CD8-positive, alpha-beta memory T cell (primary cell): ENCODE data around the gene DPH7. TPM values are rescaled to one million over a fixed set of nuclear protein-coding genes. Genes with fewer than 3 reads are reported as not detected.

Experiments
- CTCF ChIA-PET: fragments of 350-600 bp; sonication (Branson Sonifier 250); formaldehyde crosslinking; loops from one replicate; lab custom pipeline; 2021; ENCODE audit warnings: antibody characterized with exemption; lab: Charles Lee
- POLR2A ChIA-PET: fragments of 350-600 bp; sonication (Branson Sonifier 250); formaldehyde crosslinking; loops from one replicate; lab custom pipeline; 2021; ENCODE audit warnings: antibody characterized with exemption; lab: Charles Lee
- DNase-seq, 5 donors: peaks; one replicate each; pipeline versions ENCODE4 v3.0.0 to v3.0.0-alpha.2; 2020 to 2022; ENCODE audit warnings: mixed read lengths in 1 of 5
- H3K27ac ChIP-seq: one replicate; pipeline ENCODE4 v1.7.0; 2013; ENCODE audit warnings: low read depth, mild to moderate bottlenecking, low read length, moderate library complexity
- H3K27me3 ChIP-seq: 2 replicates; pipeline ENCODE4 v1.7.0; 2013; ENCODE audit warnings: low read length, mild to moderate bottlenecking; ENCODE audit not compliant: insufficient read depth, poor library complexity, severe bottlenecking
- H3K36me3 ChIP-seq: 2 replicates; pipeline ENCODE4 v1.7.0; 2013; ENCODE audit warnings: mild to moderate bottlenecking, low read length, moderate library complexity; ENCODE audit not compliant: insufficient read depth
- H3K4me1 ChIP-seq: 2 replicates; pipeline ENCODE4 v1.7.0; 2013; ENCODE audit warnings: mild to moderate bottlenecking, low read length, moderate library complexity; ENCODE audit not compliant: insufficient read depth
- H3K4me3 ChIP-seq: 2 replicates; pipeline ENCODE4 v1.7.0; 2013; ENCODE audit warnings: mild to moderate bottlenecking, low read length
- H3K9me3 ChIP-seq: 2 replicates; pipeline ENCODE4 v1.7.0; 2013; ENCODE audit warnings: mild to moderate bottlenecking, low read length
- H3K27ac Mint-ChIP-seq, 8 donors: one replicate each; pipeline ENCODE4 v1.8.0; 2020 to 2021; ENCODE audit warnings: mixed read lengths in 8 of 8, mild to moderate bottlenecking in 6 of 8, inconsistent platforms in 3 of 8, moderate library complexity in 3 of 8
- H3K27me3 Mint-ChIP-seq, 2 donors: one replicate each; pipeline ENCODE4 v1.8.0; 2020 to 2021; ENCODE audit warnings: mixed read lengths in 2 of 2, mild to moderate bottlenecking in 1 of 2, moderate library complexity in 1 of 2
- H3K36me3 Mint-ChIP-seq, 3 donors: one replicate each; pipeline ENCODE4 v1.8.0; 2020 to 2021; ENCODE audit warnings: mixed read lengths in 3 of 3, inconsistent platforms in 1 of 3, mild to moderate bottlenecking in 1 of 3
- H3K4me1 Mint-ChIP-seq, 3 donors: one replicate each; pipeline ENCODE4 v1.8.0; 2020 to 2021; ENCODE audit warnings: mixed read lengths in 3 of 3, inconsistent platforms in 1 of 3, mild to moderate bottlenecking in 1 of 3
- H3K4me3 Mint-ChIP-seq, 7 donors: one replicate each; pipeline ENCODE4 v1.8.0; 2020 to 2021; ENCODE audit warnings: mixed read lengths in 7 of 7, mild to moderate bottlenecking in 6 of 7, moderate library complexity in 4 of 7, inconsistent platforms in 2 of 7
- H3K9me3 Mint-ChIP-seq, 5 donors: one replicate each; pipeline ENCODE4 v1.8.0; 2020 to 2022; ENCODE audit warnings: mixed read lengths in 5 of 5, mild to moderate bottlenecking in 3 of 5, moderate library complexity in 2 of 5, inconsistent platforms in 1 of 5
- polyA plus RNA-seq: library from polyadenylated mRNA; unstranded; fragments of 300-500 nt; fragmentation: Illumina TruSeq; gene quantifications from one replicate; pipeline ENCODE4 v1.2.3, GENCODE V29; 2021
- total RNA-seq, 2 experiments: library from RNA; stranded (reverse); gene quantifications; one replicate each; pipeline ENCODE4 v1.2.3, GENCODE V29; 2021

Gene DPH7
- total and polyA plus RNA-seq, 3 experiments from 2014 or later, result 31.3 to 38.2 (median 37.3) TPM

- Mint-ChIP-seq H3K36me3 (peaks cover 0 to 25% (median 2%) of the 10 kb centered on the region in 3 donors), H3K27me3 (no peaks in the 10 kb centered on the region), H3K27ac (peak overlapping the region; percentile 19 to 96 (median 92)), H3K9me3 (no peaks in the 10 kb centered on the region), H3K4me1 (peaks cover 40 to 48% (median 45%) of the 10 kb centered on the region in 3 donors), H3K4me3 (peak overlapping the region; percentile 77 to 94 (median 87))
- ChIA-PET CTCF (interaction anchor here (0.8 to 2.1 kb wide), 5 partner anchors 9 to 40 kb away, joined by 4 to 8 read pairs (median 6); partner anchors contain the start of genes DPH7 and ZMYND19), POLR2A (interaction anchor here (0.9 to 2.1 kb wide), 8 partner anchors 9 to 67 kb away, joined by 3 to 20 read pairs (median 6); partner anchors contain the start of genes ARRDC1, MRPL41 and ZMYND19)
- peak in 3 of 5 donors; percentile 18 to 37 (median 23) for DNase-seq
- no peaks in the 10 kb centered on the region for H3K9me3 ChIP-seq
- peak overlapping the region; percentile 69 for H3K27ac ChIP-seq
- H3K27me3 ChIP-seq, result no peaks in the 10 kb centered on the region
- H3K36me3 ChIP-seq, result no peaks in the 10 kb centered on the region
- H3K4me3 ChIP-seq, result peak overlapping the region; percentile 90
- peaks cover 32% of the 10 kb centered on the region for H3K4me1 ChIP-seq
These were observed 40.7 kb upstream of the DPH7 start for GRCh38 chr9:137619240-137620047.

GRCh38 chr9:137618105-137619067, 39.7 kb upstream of the DPH7 start, which contains the start of gene EHMT1:
Gene EHMT1, plus strand, starts transcription at chr9:137619005. Its CDS starts 24 bp downstream, at chr9:137619029.
- H3K27ac ChIP-seq, result peak within 1 kb of the TSS; percentile 93
- H3K9me3 ChIP-seq, result no peaks in the 10 kb centered on the region
- peaks cover 32% of the 10 kb centered on the region for H3K4me1 ChIP-seq
- Mint-ChIP-seq H3K27ac (peak within 1 kb of the TSS; percentile 89 to 99 (median 95)), H3K4me3 (peak within 1 kb of the TSS; percentile 83 to 94 (median 90)), H3K36me3 (peaks cover 0 to 30% (median 0%) of the 10 kb centered on the region in 3 donors), H3K4me1 (peaks cover 36 to 44% (median 41%) of the 10 kb centered on the region in 3 donors), H3K9me3 (no peaks in the 10 kb centered on the region), H3K27me3 (no peaks in the 10 kb centered on the region)
- POLR2A ChIA-PET, result interaction anchor here (0.9 to 2.1 kb wide), 7 partner anchors 10 to 66 kb away, joined by 3 to 20 read pairs (median 5); partner anchors contain the start of genes ARRDC1, MRPL41 and ZMYND19
- H3K27me3 ChIP-seq, result no peaks in the 10 kb centered on the region
- H3K4me3 ChIP-seq, result peak within 1 kb of the TSS; percentile 94
- CTCF ChIA-PET, result interaction anchor here (0.8 to 2.1 kb wide), 5 partner anchors 10 to 39 kb away, joined by 4 to 8 read pairs (median 6); partner anchors contain the start of genes DPH7 and ZMYND19
- DNase-seq, result peak; percentile 87 to 94 (median 91)
- H3K36me3 ChIP-seq, result no peaks in the 10 kb centered on the region

- H3K4me1 Mint-ChIP-seq, result peaks cover 26 to 42% (median 26%) of the 10 kb centered on the region in 3 donors
- no peak overlapping the region for H3K27ac Mint-ChIP-seq
- no peak for DNase-seq
- peaks cover 0 to 27% (median 0%) of the 10 kb centered on the region in 3 donors for H3K36me3 Mint-ChIP-seq
- POLR2A ChIA-PET, result no interaction called here
- H3K27me3 ChIP-seq, result no peaks in the 10 kb centered on the region
- H3K27me3 Mint-ChIP-seq, result no peaks in the 10 kb centered on the region
- peaks cover 36% of the 10 kb centered on the region for H3K4me1 ChIP-seq
- no peaks in the 10 kb centered on the region for H3K36me3 ChIP-seq
- no peak overlapping the region for H3K27ac ChIP-seq
- H3K9me3 ChIP-seq, result no peaks in the 10 kb centered on the region
- CTCF ChIA-PET, result no interaction called here
- H3K9me3 Mint-ChIP-seq, result no peaks in the 10 kb centered on the region
- peak overlapping the region in 2 of 7 donors; percentile 70 to 88 for H3K4me3 Mint-ChIP-seq
- H3K4me3 ChIP-seq, result no peak overlapping the region
These were observed 36.7 kb upstream of the DPH7 start for GRCh38 chr9:137615387-137615871.

DNA sequence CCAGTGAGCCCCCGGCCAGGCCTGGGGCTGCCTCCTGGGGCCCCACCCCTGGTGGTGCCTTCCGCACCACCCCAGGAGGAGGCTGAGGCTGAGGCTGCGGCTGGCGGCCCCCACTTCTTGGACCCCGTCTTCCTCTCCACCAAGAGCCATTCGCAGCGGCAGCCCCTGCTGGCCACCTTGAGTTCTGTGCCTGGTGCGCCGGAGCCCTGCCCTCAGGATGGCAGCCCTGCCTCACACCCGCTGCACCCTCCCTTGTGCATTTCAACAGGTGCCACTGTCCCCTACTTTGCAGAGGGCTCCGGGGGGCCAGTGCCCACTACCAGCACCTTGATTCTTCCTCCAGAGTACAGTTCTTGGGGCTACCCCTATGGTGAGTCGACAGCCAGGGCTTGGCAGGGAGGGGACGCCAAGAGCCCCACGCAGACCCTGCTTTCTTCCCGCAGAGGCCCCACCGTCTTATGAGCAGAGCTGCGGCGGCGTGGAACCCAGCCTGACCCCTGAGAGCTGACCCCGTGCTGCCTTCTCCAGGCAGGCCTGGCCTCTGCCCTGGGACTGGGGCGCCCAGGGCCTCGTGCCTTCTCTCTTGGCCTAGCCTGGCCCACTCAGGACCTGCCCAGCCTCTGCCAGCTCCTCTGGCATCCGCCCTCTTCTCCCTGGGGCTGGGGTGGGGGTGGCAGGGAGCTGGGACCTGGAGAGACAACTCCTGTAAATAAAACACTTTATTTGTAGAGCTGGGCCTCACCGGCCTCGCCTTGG, 36.1 kb upstream of the DPH7 start:
- Mint-ChIP-seq H3K4me3 (no peak overlapping the region), H3K9me3 (no peaks in the 10 kb centered on the region), H3K36me3 (peaks cover 0 to 27% (median 0%) of the 10 kb centered on the region in 3 donors), H3K27me3 (no peaks in the 10 kb centered on the region), H3K27ac (no peak overlapping the region), H3K4me1 (peaks cover 19 to 35% (median 21%) of the 10 kb centered on the region in 3 donors)
- ChIA-PET POLR2A (no interaction called here), CTCF (no interaction called here)
- Histone ChIP-seq H3K36me3 (no peaks in the 10 kb centered on the region), H3K9me3 (no peaks in the 10 kb centered on the region), H3K4me1 (peaks cover 31% of the 10 kb centered on the region), H3K4me3 (no peak overlapping the region), H3K27ac (no peak overlapping the region), H3K27me3 (no peaks in the 10 kb centered on the region)
- DNase-seq, result no peak

- CTCF ChIA-PET, result no interaction called here
- Histone ChIP-seq H3K9me3 (no peaks in the 10 kb centered on the region), H3K4me1 (peaks cover 27% of the 10 kb centered on the region), H3K27ac (no peak overlapping the region), H3K27me3 (no peaks in the 10 kb centered on the region), H3K4me3 (no peak overlapping the region), H3K36me3 (no peaks in the 10 kb centered on the region)
- no peak overlapping the region for H3K27ac Mint-ChIP-seq
- H3K9me3 Mint-ChIP-seq, result no peaks in the 10 kb centered on the region
- H3K27me3 Mint-ChIP-seq, result no peaks in the 10 kb centered on the region
- POLR2A ChIA-PET, result no interaction called here
- peaks cover 0 to 24% (median 0%) of the 10 kb centered on the region in 3 donors for H3K36me3 Mint-ChIP-seq
- H3K4me1 Mint-ChIP-seq, result peaks cover 14 to 34% (median 17%) of the 10 kb centered on the region in 3 donors
- no peak for DNase-seq
- H3K4me3 Mint-ChIP-seq, result no peak overlapping the region
These were observed 35.2 kb upstream of the DPH7 start for GRCh38 chr9:137613738-137614523.

DNA sequence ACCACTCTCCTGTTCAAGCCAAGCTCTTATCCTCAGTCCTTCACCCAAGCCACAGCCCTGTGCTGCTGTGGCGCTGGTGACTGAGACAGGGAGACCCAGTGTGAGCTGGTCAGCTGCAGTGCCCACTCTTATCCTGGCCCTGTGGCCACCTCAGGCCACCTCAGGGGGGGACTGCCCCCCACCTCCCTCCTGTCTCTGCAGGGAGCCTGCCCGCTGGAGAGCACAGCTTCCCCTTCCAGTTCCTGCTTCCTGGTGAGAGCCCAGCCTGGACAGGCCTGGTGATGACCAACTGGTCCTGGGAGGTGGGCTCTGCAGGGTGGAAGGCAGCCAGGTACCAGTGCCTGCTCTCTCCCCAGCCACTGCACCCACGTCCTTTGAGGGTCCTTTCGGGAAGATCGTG, 34.5 kb upstream of the DPH7 start:
- Histone ChIP-seq H3K27ac (no peak overlapping the region), H3K27me3 (no peaks in the 10 kb centered on the region), H3K9me3 (no peaks in the 10 kb centered on the region), H3K4me3 (no peak overlapping the region), H3K4me1 (peaks cover 27% of the 10 kb centered on the region), H3K36me3 (no peaks in the 10 kb centered on the region)
- ChIA-PET POLR2A (no interaction called here), CTCF (no interaction called here)
- Mint-ChIP-seq H3K4me1 (peaks cover 14 to 41% (median 19%) of the 10 kb centered on the region in 3 donors), H3K4me3 (peak overlapping the region in 1 of 7 donors; percentile 59), H3K27me3 (no peaks in the 10 kb centered on the region), H3K27ac (peak overlapping the region in 1 of 8 donors; percentile 52), H3K36me3 (peaks cover 0 to 25% (median 0%) of the 10 kb centered on the region in 3 donors), H3K9me3 (no peaks in the 10 kb centered on the region)
- DNase-seq, result no peak
